ENCODE measurements around the gene CAPZA2. TPM values are rescaled to one million over a fixed set of nuclear protein-coding genes. Genes with fewer than 3 reads are reported as not detected.
"Not testable (repeated sequence)": the region's sequence is repeated elsewhere in the genome, so short reads cannot be mapped to it uniquely, and the experiment has no call there.

The CAPZA2 gene
- 57.4 TPM for total RNA-seq

DNA sequence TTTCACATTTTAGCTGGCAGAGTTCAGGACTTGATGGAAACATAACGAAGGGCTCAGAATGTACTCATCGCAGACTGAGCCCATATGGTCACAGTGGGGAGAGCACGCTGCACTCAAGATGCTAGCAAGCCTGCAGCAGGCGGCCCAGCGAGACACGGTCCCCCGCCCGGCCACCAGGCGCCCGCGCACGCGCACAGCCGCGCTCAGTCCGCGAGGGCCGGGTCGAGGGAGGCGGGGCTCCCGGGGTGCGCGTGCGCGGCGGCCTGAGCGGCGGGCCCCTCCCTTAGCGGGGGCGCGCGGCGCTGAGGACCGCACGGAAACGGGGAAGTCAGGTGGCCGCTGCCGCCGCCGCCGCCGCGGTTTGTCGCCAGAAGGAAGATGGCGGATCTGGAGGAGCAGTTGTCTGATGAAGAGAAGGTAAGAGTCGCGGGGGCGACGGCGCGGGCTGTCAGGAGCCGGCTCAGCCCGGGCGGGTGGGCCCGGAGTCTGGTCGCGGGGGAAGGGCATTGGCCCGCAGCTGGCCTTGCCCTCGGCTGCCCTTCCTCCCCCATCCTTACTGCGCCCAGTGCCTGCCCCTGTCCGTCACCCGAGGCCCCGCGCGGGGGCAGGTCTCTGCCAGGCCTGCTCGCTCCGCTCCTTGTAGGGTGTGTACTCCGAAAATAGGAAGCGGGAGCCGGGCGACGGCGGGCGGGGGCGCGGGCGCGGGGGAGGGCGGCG lies at the start of gene CAPZA2:
TSS of gene CAPZA2 (plus strand) at position 354 of the 717 bp plus-strand sequence. CDS start at position 379, 25 bp downstream.
- peak; percentile 94 to 96 (median 94) for DNase-seq (ENCODE audit: low read depth in 2 of 3, low spot score in 2 of 3)

DNA sequence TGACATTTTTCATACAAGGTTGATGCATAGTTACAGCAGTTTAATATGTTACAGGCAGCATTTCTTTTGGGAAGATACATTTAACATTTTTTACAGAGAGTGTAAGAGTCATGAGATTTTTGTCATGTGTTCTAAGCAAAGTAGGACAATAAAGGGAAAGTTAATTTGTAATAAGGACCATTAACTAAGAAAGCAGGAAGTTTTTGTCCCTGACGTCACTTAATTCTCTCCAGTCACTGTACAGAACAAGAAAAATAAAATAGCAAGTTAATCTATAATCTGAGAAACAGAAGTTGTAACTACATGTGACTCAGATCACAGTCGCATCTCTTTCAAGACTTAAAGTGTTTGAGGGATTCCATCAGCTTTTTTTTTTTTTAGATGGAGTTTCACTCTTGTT lies 49.5 kb upstream of the CAPZA2 start:
- no peak for DNase-seq (ENCODE audit: low read depth in 2 of 3, low spot score in 2 of 3)

DNA sequence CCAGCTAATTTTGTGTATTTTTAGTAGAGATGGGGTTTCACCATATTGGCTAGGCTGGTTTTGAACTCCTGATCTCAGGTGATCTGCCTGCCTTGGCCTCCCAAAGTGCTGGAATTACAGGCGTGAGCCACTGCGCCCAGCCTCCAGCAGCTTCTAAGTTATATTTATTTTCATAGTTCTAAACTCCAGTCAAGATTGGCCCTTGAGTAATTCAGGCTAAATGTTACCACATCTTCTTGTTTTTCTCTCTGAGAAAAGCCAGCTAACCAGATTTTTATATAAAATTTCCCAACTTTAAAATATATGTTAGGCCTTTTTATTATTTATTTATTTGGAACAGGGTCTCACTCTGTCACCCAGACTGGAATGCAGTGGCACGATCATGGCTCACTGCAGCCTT lies 49.0 kb upstream of the CAPZA2 start:
- not testable (repeated sequence) for DNase-seq (ENCODE audit: low read depth in 2 of 3, low spot score in 2 of 3)

DNA sequence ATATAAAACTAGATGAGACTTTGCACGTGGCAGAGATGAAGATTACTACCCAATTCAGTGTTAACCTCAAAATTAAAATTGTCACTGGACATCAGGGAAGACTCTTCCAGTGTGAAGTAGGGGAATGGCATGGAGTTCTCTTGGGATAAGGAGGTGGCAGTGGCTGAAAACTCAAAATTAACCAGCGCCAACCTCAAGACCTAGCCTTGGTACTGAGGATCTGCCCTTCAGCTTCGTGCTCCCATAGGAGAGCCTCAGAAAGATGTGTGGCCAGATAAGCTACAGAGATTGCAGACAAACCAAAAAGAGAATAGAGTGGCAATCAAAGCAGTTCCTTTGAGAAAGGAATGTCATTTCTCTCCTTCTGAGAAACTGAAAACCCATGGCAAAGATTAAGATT lies 47.3 kb upstream of the CAPZA2 start:
- no peak for DNase-seq (ENCODE audit: low read depth in 2 of 3, low spot score in 2 of 3)

DNA sequence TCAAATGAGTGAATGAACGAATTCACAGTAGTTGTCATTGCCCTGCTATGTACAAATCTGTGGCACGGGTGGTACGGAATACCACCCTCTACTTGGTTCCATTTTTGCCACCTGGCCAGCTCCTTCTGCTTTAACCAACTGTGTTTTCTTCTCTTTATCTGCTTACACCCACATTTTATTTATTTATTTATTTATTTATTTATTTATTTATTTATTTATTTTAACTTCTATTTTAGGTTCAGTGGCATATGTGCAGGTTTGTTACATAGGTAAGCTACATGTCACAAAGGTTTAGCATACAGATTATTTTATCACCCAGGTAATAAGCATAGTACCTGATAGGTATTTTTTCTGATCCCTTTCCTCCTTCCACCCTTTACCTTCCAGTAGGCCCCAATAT lies 42.2 kb upstream of the CAPZA2 start:
- DNase-seq (ENCODE audit: low read depth in 2 of 3, low spot score in 2 of 3) = no peak

DNA sequence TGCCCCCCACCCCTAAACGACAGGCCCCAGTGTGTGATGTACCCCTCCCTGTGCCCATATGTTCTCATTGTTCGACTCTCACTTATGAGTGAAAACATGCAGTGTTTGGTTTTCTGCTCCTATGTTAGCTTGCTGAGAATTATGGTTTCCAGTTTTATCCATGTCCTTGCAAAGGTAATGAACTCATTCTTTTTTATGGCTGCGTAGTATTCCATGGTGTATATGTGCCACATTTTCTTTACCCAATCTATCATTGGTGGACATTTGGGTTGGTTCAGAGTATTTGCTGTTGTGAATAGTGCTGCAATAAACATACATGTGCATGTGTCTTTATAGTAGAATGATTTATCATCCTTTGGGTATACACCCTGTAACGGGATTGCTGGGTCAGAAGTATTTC lies 40.7 kb upstream of the CAPZA2 start:
- DNase-seq (ENCODE audit: low read depth in 2 of 3, low spot score in 2 of 3) = not testable (repeated sequence)

DNA sequence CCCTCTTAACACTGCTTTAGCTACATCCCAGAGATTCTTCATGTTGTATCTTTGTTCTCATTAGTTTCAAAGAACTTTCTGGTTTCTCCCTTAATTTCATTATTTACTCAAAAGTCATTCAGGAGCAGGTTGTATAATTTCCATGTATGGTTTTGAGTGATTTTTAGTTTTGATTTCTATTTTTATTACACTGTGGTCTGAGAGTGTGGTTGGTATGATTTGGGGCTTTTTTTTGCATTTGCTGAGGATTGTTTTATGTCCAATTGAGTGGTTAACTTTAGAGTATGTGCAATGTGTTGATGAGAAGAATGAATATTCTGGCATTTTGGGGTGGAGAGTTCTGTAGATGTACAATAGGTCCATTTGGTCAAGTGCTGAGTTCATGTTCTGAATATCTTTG lies 37.9 kb upstream of the CAPZA2 start:
- DNase-seq (ENCODE audit: low read depth in 2 of 3, low spot score in 2 of 3) = no peak

DNA sequence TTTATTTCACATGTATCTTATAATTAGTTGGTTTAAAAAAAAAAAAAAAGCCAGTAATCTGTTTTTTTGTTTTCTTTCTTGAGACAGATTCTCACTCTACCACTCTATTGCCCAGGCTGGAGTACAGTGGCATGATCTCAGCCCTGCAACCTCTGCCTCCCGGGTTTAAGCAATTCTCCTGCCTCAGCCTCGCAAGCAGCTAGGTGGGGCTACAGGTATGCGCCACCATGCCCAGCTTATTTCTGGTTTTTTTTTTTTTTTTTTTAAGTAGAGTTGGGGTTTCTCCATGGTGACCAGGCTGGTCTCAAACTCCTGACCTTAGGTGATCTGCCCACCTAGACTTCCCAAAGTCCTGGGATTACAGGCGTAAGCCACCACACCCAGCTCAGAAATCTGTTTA lies 34.1 kb upstream of the CAPZA2 start:
- peak in 1 of 3 donors; percentile 26 for DNase-seq (ENCODE audit: low read depth in 2 of 3, low spot score in 2 of 3)

DNA sequence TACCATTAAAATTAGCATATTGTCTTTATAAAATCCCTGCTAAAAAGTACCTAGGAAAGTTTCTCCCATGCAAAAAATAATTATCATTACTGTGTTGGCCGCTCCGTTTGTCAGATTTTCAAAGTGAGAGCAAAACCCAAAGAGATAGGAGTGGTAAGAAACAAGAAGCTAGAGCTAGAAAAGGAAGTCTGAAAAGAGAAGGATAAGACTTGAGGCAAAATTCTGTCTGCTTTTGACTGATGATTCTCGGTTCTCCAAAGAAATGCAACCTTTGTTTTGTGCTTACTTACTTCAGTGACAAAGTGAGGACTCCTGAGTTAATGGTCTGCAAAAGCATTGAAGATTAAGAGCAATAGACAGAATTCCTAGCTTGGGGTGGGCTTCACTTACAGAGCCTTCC lies 33.3 kb upstream of the CAPZA2 start:
- DNase-seq (ENCODE audit: low read depth in 2 of 3, low spot score in 2 of 3) = peak in 1 of 3 donors; percentile 26

DNA sequence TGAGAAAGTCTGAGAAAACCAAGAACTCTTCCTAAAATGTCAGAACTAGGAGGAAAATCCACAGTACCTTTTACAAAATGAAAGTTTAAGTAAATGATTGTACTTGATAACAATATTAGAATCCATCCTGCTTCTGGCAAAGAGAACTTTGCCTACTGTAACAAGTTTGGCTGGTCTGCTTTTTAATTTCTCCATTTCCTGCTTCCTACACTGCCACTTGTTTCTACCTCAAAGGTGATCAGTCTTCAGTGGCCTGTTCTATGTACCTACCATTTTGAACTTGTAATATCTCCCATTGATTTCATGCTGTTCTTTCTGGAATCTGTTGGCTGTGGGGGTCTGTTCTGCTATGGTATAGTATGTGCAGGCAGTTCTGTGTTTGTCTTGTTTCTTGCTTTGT lies 32.9 kb upstream of the CAPZA2 start:
- DNase-seq (ENCODE audit: low read depth in 2 of 3, low spot score in 2 of 3) = no peak

DNA sequence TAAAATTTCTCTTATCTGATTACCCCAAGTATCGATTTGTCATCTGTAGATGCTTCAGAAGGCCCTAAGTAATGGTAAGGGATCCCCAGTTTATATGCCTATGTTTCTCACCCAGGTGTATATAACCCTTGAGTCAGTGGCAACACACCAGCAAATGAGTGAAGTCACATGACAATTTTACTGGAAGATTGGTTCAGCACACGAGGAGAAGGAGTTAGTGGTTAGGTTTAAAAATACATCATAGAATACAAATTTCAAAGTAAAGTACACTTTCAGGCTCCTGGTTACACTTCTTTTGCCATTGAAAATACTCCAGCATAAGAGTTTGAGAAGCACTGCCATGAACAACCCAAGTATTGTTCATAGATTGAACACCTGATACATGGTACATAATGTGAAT lies 29.7 kb upstream of the CAPZA2 start:
- no peak for DNase-seq (ENCODE audit: low read depth in 2 of 3, low spot score in 2 of 3)

DNA sequence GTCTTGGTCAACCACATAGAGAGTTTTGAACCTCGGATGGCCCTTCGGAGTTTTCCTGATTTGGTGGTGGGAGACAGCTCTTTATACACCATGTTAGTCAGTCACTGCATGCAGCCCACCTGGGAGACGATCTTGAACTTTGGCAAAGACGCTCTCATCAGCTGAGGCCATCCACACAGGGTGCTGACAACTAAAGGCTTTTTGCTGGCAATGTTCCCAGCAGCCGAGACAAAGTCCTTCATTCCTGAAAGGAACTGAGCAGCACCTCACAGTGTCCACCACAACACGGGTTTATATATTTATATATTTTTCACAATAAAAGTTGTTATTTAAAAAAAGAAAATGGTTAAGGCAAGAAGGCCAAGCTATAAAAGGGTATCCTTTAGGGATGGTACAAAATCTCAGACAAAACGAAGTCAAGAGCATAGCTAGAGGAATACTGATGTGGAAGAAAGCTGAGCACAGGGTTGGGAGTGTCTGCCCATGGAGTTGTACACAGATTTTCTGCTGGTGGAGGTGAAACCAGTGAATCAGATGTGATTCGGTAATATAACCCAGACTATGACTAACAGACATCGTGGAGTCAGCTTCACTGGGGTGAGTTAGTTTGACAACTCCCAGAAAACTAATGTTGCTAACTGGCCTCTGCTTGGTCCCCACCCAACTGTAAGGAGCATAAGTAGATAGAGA lies 27.4 kb upstream of the CAPZA2 start:
- no peak for DNase-seq (ENCODE audit: low read depth in 2 of 3, low spot score in 2 of 3)

DNA sequence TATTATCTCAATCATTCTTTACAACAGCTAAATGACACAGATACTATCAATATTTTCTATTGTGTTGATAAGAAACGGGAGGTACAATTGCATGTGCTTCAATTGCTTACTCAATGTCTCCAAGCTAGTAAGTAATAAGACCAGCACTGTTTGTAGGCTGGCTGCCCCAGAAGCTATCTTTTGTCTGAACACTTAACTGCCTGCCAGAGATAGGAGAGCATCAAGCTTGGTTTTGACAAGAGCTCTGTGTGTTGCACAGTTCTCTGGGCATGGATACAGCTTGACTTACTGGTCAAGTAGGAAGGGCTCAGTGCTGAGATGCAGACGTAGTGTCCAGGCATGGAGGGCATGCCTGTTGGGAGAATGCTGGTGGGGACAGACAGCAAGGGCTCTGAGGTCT lies 26.3 kb upstream of the CAPZA2 start:
- DNase-seq (ENCODE audit: low read depth in 2 of 3, low spot score in 2 of 3) = no peak

DNA sequence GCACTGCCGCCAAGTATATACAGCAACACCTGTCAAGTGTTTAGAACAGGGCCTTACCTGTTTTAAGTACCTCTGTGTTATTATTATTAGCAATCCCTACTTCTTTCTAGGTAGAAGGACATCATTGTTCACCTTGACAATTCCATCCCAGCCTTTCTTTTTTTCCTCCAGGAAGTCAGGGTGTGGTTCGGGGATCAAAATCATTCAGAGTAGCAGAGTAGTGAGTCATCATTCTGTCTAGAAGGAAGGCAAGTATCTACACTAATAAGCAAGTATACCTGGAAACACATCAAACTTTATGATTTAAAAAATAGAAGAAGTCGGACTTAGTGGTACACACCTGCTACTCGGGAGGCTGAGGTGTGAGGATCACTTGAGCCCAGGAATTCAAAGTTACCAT lies 25.5 kb upstream of the CAPZA2 start:
- no peak for DNase-seq (ENCODE audit: low read depth in 2 of 3, low spot score in 2 of 3)

DNA sequence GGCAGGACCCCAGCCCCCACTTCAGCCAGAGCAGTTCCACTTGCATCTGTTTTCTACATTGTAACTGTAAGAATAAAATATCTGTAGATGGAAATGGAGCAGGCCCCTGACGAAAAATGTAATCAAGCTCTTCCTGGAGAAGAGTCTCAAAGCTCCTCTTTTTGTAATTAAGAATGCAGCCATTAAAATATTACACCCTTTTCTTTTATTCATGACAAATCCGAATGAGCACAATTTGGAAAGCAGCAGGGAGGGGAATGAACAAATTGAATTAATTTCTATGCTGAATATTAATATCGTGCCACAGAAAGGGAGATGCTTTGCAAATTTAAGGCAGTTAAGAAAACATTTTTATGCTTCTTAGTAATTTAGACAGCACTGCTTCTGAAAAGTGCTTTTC lies 24.8 kb upstream of the CAPZA2 start:
- DNase-seq (ENCODE audit: low read depth in 2 of 3, low spot score in 2 of 3) = no peak

DNA sequence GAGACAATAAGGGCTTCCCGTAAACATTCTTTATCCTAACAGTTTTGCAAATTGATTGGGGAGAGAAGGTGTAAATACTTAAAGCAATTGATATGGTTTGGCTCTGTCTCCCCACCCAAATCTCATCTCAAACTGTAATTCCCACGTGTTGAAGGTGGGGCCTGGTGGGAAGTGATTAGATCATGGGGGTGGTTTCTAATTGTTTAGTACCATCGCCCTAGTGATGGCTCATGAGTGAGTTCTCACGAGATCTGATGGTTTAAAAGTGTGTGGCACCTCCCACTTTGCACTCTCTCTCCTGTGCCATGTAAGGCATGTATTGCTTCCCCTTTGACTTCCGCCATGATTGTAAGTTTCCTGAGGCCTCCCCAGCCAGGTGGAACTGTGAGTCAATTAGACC lies 22.1 kb upstream of the CAPZA2 start:
- DNase-seq (ENCODE audit: low read depth in 2 of 3, low spot score in 2 of 3) = no peak

DNA sequence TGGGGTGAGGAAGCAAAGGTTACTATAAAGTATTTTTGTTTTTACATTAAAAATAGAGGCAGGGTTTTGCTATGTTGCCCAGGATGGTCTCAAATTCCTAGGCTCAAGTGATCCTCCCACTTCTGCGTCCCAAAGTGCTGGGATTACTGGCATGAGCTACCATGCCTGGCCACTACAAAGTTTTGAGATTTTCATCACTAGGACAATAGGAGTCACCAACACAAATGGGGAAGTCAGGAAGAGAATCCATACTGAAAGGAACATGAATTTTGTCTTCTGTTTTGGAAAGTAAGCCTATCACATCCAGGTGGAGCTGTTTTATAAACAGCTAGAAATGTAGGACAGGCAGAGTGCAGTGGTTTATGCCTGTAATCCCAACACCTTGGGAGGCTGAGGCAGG lies 20.0 kb upstream of the CAPZA2 start:
- DNase-seq (ENCODE audit: low read depth in 2 of 3, low spot score in 2 of 3) = no peak

DNA sequence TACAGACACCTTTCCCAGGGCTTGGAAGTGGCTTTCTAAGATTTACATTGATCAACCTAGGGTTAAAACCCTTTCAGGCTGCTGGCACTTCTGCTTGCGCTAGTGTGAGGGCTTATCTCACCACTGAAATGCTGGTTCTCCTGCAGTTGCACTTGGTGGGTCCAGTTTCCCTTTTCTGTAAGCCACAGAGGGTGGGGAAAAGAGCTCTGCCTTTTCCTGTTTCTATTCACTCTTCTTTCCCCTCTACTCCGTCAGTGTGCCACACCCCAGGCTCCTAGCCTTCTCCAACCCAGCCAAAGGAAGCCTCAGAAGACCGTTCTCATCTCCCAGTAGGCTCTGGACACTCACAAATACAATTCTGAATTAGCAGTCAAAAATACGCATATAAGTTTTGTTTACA lies 19.0 kb upstream of the CAPZA2 start:
- peak in 2 of 3 donors; percentile 54 to 70 for DNase-seq (ENCODE audit: low read depth in 2 of 3, low spot score in 2 of 3)

DNA sequence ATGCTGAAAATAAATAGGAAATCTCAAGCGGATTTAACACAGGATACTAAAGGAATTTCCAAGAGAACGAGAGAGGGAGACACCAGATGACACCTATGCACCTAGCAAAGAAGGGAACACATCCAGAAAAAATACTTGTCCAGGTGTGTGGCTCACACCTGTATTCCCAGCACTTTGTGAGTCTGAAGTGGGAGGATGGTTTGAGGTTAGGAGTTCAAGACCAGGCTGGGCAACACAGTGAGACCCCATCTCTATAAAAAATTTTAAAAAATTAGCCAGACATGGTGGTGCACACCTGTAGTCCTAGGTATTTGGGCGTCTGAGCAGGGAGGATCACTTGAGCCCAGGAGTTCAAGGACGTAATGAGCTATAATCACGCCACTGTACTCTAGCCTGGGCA lies 11.2 kb upstream of the CAPZA2 start:
- DNase-seq (ENCODE audit: low read depth in 2 of 3, low spot score in 2 of 3) = no peak

DNA sequence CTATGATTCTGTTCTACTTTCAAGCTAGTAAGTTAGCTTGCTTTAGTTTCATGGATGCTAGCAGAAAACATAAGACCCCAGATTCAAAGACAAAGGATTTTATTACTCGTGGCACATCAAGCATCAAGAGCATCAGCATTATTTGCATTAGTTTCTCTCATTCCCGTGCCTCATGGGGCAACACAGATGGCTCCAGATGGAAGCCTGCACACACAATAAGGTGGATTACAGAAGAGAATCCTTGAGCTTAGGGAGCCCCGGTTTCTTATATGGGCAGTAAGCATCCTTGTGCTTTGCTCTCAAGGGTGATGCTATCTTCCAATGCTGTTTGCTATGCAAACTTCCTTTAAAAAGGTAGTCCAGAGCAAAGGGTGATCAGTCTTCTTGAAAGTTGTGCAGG lies 10.7 kb upstream of the CAPZA2 start:
- no peak for DNase-seq (ENCODE audit: low read depth in 2 of 3, low spot score in 2 of 3)

DNA sequence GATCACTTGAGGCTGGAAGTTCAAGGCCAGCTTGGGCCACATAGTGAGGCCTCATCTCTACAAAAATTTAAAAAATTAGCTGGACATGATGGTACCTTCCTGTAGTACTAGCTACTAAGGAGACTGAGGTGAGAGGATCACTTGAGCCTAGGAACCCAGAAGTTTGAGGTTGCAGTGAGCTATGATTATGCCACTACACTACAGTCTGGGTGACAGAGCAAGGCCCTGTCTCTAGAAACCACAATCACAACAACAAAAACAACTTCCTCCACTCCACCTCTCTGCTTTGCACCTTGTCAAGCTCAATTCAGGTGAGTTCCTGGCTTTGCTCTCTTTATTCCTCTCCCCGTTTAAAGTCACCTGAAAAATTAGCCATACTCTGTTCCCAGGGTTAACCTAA lies 8.3 kb upstream of the CAPZA2 start:
- no peak for DNase-seq (ENCODE audit: low read depth in 2 of 3, low spot score in 2 of 3)

DNA sequence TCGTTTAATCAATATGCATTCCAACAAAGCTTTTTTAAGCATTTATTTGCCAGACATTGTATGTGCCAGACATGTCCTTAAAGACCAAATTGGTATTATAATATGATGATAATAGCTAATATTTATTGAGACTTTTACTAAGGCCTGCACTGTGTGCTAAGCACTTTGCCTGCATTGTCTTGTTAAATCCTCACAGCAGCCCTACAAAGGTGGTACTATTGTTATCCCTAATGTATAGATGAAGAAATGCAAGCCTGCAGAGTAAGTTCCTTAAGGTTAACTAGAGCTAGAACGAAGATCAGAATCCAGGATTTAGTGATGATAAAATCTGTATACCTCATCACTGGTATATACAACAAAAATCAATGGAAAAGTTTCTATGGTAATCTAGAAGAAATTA lies 5.3 kb upstream of the CAPZA2 start:
- DNase-seq (ENCODE audit: low read depth in 2 of 3, low spot score in 2 of 3) = no peak
